Measurements from ENCODE around the gene PRCP.
A peak's percentile ranks its signal among the peaks of the same experiment; 100 is the strongest.
"Not testable (repeated sequence)": the region's sequence is repeated elsewhere in the genome, so short reads cannot be mapped to it uniquely, and the experiment has no call there.

Gene PRCP

GRCh38 chr11:82924522-82925224, 24.4 kb upstream of the PRCP start:
- TF ChIP-seq ZFX (IDR thresholded peaks at IDR 0.05) (no peak), CTCF (conservative IDR thresholded peaks at IDR 0.05) (no peak)
- H3K27ac ChIP-seq, result no peak overlapping the region

GRCh38 chr11:82922396-82923173, 22.4 kb upstream of the PRCP start:
- H3K27ac ChIP-seq, result not testable (repeated sequence)

- not testable (repeated sequence) for H3K27ac ChIP-seq
Measured at GRCh38 chr11:82920227-82920626, 20.0 kb upstream of the PRCP start.

GRCh38 chr11:82919786-82920185, 19.6 kb upstream of the PRCP start:
- H3K27ac ChIP-seq, result not testable (repeated sequence)

- TF ChIP-seq ZFX (IDR thresholded peaks at IDR 0.05), result no peak
- TF ChIP-seq CTCF (conservative IDR thresholded peaks at IDR 0.05), result no peak
- H3K27ac ChIP-seq, result no peak overlapping the region
Measured at GRCh38 chr11:82909015-82909640, 8.9 kb upstream of the PRCP start.

GRCh38 chr11:82908311-82908710, 8.1 kb upstream of the PRCP start:
- H3K27ac ChIP-seq, result no peak overlapping the region
- TF ChIP-seq CTCF (conservative IDR thresholded peaks at IDR 0.05), result no peak
- TF ChIP-seq ZFX (IDR thresholded peaks at IDR 0.05), result no peak

GRCh38 chr11:82907371-82907770, 7.1 kb upstream of the PRCP start:
- TF ChIP-seq CTCF (conservative IDR thresholded peaks at IDR 0.05) (no peak), ZFX (IDR thresholded peaks at IDR 0.05) (no peak)
- H3K27ac ChIP-seq, result no peak overlapping the region

GRCh38 chr11:82906931-82907330, 6.7 kb upstream of the PRCP start:
- TF ChIP-seq CTCF (conservative IDR thresholded peaks at IDR 0.05) (no peak), ZFX (IDR thresholded peaks at IDR 0.05) (no peak)
- H3K27ac ChIP-seq, result no peak overlapping the region

GRCh38 chr11:82906236-82906635, 6.0 kb upstream of the PRCP start:
- TF ChIP-seq CTCF (conservative IDR thresholded peaks at IDR 0.05), result peak; percentile 77
- TF ChIP-seq ZFX (IDR thresholded peaks at IDR 0.05), result no peak
- no peak overlapping the region for H3K27ac ChIP-seq
